ENCODE results near the gene CLDN8.

The CLDN8 gene

DNA sequence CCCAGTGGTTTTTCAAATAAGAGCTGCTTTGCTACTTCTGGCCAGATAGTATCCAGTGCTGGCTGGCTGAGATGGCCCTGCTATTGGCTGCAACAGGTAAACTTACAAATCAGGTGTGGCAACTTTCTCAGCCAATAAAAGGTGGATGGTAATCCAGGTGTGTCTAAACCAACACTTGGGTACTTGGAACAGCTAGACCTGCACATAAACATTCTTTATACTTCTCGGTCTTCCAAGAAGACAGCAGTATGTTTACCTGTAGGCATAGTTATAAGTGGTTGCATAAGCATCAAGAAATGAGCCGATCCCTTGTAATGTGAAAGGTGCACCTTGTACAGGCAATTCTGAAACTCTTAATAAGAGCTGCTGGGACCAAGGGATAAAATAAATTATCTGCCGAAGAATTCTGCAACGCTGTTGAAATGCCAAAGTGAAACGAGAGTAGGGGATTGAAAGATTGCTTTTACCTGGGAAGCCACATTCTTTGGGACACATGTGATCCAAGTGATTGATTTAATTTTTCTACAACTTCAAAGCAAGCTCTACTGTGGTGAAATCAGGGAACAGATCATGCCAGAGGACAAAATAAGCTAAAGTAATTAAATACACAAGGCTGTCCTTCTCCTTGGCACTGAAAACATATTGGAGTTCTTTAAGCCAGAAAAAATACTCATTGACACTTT is at the start of gene CLDN8:
Gene CLDN8, minus strand, starts transcription at position 57 of the 683 bp plus-strand sequence. CDS start 172 bp downstream, outside the sequence.
- DNase-seq = no peak

DNA sequence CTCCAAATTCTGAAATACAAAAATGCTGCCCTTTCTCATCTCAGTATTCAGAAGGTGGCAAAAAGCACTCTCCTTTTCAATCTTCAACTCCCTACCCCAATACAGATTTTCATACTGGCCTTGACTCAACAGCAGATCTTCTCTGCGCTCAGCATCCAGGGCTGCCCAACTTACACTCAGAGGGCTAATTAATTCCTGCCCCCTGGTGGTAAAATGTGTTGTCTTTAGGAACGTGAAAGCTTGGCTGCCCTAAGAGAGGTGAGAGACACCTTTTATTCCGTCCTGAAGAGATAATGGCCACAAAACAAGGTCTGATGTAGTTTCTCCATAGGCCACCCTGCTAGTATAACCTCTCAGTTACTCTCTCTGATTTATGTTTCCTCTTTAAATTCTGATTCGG is 41.9 kb upstream of the CLDN8 start:
- no peak for DNase-seq

DNA sequence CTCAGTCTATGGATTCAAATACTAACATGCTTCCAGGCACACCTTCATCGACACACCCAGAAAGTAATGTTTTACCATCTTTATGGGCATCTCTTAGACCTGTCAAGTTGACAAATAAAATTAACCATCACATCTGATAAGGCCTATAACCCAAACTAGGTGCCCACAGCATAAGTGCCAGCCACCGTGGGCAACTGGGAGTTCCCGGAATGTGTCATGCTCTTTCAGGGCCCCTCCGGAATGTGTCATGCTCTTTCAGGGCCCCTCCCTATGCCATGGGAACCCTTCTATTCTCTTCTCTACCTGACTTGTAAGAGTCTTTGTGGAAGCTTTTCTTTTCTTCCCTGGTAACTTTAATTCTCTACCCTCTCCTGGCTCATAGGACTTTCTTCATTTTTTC is 40.2 kb upstream of the CLDN8 start:
- no peak for DNase-seq

DNA sequence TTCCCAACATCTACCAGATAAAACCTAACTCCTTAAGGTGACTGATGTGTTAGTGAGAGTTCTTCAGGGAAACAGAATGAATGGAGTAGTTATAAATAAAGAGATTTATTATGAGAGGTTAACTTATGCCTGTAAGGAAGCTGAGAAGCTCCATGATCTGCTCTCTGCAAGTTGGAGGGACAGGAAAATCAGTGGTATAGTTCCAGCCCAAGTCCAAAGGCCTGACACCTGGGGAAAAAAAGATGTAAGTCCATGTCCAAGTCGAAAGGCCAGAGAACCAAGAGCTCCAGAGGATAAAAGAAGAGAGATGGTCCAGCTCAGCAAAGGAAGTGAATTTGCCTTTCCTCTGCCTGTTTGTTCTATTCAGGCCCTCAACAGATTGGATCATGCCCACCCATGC is 39.8 kb upstream of the CLDN8 start:
- no peak for DNase-seq

DNA sequence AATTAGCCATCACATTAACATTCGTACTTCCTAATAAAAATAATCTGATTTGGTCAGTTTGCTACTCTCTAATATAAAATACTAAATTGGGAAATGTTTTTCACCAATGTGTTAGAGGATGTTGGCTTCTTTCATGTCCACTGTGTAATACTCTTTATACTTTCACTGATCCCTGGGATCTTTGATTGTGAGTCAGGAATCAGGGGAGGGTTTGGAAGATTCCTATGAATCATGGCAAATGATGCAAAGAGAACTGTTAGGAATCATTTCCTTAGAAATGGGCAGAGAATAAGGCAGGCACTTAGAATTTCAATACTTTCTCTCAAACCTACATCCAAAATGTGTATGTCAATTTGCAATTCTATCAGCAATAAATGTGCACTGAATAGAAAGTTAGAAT is 35.9 kb upstream of the CLDN8 start:
- DNase-seq = no peak

DNA sequence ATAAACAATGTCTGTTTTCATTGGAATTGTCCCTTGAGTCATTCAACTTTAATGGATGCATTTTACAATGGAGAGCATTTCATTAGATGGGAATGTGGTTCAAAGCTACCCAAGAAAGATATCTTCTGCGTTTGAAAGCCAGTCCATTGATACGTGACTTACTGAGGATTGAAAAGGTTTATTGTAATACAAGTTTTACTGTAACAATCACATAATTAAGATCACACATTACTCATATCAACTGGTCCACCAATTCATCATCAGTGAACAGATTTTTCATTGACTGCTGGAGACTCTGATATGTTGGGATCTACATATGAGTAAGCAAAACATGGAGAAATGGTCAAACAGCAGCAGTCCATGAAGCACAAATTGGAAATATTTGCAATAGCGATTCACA is 34.0 kb upstream of the CLDN8 start:
- DNase-seq = no peak

DNA sequence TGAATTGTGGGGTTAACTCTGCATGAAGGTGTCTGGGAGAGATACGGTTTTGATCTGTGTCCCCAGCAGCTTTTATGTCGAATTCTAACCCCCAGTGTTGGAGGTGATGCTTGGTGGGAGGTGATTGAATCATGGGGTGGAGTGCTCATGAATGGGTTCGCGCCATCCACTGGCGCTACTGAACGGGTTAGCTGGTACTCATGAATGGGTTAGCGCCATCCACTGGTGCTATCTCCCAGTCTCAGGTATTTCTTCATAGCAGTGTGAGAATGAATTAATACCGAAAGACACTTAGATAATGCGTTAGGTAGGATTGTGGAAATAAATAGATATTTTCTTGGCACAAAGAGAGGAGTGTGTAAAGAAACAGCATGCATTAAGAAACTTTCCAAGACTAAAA is 32.9 kb upstream of the CLDN8 start:
- DNase-seq = no peak

DNA sequence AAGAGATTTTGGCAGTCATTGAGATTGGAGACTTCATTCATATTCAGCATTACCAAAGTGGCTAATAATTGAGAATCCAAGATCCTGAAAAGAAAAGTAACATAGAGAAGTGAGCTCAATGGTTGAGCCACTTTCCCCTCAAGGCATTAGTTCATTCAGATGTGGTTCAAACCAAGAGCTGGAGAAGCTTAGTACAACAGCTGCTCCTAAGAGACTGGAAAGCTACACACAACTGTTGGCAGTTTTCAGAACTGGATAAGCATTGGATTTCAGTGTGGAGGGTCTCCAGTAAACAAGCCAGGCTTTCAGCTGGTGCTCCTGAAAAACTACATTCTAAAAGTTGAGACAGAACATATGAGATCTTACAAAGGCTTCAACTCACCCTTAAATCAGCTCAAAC is 29.2 kb upstream of the CLDN8 start:
- DNase-seq = no peak

DNA sequence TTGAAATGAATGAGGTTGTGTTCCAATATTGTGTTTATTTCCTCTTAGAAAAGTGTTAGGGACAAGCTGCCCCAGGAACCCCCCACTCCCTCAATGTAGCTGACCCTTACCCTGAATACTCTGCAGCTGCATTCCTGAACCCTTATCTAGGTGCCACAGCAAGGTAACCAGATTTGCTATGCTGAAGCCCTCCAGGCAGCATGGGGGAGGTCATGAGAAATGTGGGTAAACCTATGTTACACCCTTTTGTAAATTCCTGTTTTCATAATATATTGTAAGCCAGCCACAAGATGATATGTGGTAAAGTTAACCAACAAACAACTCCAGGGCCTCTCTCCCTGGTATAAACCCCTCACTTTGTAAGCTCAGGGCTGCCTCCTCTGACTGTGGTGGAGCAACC is 27.8 kb upstream of the CLDN8 start:
- no peak for DNase-seq

DNA sequence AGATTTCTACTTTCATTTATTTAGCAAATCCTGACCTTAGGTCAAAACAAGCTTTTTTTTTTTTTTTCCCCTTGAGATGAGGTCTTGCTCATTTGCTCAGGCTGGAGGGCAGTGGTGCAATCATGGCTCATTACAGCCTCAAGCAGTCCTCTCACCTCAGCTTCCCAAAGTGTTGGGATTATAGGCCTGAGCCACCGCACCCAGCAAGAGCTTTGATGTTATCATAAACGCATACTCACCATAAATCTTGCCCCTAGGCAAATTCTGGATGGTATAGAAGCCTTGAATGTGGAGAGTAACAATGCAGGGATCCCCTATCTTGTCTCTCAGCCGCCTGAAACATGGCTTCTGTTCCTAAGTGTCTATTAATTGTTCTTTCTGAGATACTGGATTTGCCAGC is 24.8 kb upstream of the CLDN8 start:
- no peak for DNase-seq

DNA sequence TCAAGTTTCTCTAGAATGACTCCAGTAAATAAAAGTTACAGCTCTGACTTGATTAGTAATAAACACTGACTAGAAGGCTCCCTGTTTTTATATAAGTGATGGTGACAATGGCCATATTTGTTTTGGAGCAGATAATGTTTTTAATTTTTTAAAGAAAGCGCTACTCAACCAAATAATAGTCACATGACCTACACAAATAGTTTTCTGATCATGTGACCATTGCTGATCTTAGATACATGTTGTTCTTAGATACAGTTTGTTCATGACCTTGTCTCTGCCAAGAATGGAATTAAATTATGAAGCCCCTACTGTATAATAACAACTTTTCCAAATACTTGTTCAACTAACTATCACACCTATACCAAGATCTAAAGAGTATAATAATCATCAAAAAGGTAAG is 22.3 kb upstream of the CLDN8 start:
- DNase-seq = no peak

DNA sequence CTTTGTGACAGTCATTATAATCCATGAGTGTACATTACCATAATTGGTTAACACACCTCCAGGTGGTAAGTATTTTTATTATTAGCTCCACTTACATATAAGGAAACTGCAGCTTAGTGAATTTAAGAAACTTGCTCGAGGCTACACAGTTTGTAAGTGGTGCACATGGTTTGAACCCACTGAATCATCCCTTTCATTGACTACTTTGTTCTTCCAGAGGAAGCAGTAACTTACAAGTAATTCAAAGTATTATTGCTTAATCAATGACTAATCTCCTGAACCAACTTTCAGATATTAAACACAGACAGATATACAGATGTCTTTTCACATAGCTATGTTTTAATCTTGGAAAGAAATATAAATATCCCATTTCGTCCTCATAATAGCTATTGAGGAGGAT is 18.7 kb upstream of the CLDN8 start:
- DNase-seq = no peak

DNA sequence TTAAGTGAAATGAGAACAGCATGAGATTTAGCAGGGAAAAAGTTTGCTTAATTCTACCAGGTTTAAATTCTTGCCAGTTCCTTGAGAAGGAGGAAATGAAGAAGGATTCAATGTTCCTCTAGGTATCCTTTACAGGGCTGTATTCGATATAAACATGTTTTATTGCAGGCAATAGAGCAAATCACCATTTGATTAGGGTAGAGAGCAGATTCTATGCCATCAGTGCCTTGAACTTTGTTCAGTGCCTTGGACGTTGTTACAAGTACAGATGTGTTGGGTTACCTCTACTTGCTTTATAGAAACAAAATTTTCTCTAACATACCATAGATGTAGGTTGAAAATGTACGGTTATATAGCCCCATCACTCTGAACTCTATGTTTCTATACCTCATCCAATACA is 18.2 kb upstream of the CLDN8 start:
- DNase-seq = no peak

DNA sequence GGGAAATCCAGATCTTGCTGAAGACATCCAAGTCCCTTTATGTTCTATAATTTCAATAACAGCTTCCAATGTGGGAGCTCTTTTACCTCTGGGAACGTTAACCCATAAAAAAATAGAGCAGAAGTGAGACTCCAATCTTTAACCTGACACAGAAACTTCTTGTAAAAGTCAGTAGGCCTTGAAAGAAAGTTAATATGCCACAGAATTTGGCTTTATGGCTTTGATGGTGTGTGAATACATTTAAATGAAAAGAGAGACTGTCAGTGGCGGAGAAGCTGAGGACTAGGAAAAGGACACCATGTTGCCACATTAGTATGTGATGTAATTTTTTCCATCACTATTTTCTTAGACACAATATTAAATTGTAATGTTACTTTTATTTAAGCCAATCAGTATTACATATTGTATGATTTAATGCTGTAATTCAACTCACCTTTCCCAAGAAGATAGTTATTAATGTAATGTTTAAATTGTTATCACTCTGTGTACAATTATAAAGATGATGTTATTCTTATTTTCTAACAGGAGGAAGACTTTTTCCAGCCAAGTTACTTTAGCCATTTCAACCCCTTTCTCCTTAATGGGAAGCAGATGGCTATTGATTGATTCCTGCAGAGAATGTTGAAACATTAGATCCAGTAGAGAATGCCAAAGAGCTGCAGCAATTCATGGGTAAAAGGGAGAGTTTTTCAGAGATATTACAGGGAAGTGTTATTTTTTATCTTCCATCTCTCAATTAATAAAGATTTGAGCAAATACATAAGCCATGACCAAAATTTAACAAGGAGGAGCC is 17.5 kb upstream of the CLDN8 start:
- no peak for DNase-seq

DNA sequence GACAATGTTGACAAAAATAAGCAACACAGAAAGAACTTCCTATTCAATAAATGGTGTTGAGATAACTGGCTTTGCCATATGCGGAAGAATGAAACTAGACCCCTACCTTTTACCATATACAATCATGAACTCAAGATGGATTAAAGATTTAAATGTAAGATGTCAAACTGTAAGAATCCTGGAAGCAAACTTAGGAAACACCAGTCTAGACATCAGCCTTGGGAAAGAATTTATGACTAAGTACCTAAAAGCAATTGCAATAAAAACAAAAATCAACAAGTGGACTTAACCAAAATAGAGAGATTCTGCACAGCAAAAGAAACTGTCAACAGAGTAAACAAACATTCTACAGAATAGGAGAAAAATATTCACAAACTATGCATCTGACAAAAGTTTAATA is 16.1 kb upstream of the CLDN8 start:
- no peak for DNase-seq

DNA sequence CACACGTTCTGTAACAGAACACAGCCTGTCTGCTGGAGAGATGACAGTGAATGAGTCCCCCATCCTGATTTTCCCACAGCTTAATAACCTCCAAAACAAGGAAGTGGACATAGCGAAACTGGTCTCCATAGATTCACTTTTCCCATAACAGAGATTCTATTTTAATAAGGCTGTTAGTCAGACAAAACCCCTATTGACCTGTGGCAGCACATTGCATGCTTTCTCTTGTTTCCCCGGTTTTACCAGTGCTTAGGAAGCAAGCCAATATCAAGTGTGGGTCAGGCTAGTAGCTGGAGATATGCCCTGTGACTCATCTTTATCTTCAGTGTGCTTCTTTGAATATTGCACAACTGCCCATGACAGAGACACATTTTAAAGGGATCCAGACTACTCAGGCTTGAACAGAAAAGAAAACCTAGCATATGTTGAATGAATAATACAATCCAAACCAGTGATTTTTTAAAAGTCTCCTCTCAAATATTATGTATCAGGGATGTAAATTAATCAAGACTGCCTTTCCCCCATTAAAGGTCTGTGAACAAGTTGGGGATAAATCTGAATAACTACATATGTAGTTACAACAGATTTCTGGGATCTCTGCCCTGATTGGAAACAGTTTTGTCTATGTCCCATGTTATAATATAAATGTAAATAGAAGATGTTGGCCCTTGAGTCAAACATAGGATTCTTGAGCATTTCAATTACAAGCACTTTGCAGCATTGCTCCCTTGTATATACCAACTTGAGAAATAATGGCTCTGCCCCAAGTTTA is 11.9 kb upstream of the CLDN8 start:
- no peak for DNase-seq

DNA sequence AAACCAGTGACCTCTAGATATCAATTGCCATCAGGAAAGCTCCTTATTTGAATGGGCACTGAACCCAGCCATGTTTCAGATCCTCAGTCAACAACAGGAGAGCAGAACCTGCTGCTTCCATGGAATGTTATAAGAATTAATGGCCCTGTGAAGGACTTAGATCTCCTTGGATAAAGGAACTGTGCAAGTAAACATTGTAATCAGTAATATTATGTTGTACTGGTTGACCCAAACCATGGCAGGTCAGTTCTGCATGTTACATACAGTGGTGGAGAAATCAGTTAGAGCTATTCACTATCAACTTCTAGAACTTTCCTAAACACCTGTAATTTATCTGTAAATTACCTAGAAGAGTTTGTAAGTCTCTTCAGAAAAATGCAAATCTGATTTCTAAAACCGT is 11.2 kb upstream of the CLDN8 start:
- no peak for DNase-seq

DNA sequence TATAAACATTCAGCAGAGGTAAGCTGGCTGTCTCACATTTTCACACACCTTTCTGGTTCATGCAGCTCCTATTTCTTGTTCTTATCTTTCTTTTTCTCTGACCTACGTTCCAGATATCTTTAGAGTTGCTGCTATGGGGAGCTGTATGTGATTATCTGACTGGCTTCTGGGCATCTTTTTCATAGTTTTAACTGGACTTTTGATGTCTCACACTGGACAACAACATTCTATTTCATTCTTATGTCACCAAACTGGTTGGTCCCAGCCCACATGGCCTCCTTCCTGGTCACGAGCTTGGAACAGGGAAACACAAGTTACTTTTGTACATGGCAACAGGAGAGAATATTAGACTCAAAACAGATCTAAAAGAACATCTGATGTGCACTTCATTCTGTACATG is 7.7 kb upstream of the CLDN8 start:
- no peak for DNase-seq

DNA sequence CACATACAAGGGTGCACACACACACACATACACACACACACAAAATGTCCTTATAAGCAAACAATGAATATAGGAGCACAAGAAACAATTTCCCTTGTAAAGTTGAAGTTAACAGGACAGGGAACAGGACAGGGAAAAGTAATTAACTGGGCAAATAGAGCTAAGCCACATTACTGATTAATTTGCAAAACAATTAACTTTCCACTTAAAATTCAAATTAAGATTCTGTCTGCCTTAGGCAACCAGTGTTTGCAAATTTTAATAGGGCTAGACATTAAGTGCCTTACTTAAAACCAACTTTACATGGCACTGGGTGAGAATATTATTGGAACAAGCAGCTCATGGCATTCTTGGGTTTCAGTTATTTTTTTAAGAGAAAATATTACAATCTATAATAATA is 6.8 kb upstream of the CLDN8 start:
- DNase-seq = no peak

DNA sequence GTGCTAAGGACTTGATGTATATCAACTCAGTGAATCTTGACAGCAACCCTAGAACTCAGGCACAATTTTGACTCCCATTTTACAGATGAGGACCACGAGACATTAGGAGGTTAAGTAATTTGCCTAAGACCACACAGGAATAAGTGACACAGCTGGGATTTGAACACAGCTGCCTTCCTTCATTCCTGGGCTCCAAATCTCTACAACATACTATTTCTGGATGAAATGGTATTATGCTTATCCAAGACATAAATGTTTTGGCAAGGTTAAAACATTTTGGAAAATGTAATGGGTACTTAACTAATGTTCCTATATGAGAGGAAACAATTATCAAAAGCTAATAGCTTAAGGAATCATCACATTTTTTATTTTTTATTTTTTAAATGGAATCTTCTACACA is 4.8 kb downstream of the CLDN8 start:
- DNase-seq = no peak

DNA sequence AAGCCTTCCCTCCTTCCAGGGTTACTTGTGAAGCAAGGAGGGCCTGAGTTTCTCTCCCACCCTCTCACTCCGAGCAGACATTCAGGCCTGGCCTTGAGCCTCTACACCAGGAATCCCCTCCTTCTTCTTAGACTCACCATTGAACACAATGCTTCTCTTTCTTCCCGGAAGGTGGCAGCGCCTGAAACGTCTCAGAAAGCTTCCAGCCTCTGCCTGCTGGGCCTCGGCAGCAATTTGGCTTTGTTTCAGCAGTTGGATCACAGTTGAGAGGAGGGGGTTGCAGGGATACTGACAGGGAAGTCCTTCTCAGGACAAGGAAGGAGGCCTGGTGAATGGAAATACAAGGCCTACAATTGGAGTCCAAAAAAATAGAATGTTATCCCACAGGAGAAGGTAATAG is 6.3 kb downstream of the CLDN8 start:
- DNase-seq = no peak

DNA sequence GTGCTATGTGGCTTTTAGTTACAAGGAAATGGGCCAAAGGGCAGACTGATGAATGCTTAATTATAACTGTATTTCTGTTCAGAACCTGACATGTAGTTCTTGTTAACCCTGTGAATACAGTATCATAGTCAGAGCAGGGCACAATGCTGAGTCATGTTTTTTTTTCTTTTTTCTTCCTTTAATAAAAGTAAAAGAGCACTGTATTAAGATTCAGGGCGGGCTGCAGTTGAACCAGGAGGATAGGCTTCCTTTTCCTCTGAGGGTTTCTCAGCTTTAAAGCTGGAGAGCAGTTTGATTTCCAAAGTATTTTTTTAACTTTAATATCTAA is 8.7 kb downstream of the CLDN8 start:
- DNase-seq = no peak

DNA sequence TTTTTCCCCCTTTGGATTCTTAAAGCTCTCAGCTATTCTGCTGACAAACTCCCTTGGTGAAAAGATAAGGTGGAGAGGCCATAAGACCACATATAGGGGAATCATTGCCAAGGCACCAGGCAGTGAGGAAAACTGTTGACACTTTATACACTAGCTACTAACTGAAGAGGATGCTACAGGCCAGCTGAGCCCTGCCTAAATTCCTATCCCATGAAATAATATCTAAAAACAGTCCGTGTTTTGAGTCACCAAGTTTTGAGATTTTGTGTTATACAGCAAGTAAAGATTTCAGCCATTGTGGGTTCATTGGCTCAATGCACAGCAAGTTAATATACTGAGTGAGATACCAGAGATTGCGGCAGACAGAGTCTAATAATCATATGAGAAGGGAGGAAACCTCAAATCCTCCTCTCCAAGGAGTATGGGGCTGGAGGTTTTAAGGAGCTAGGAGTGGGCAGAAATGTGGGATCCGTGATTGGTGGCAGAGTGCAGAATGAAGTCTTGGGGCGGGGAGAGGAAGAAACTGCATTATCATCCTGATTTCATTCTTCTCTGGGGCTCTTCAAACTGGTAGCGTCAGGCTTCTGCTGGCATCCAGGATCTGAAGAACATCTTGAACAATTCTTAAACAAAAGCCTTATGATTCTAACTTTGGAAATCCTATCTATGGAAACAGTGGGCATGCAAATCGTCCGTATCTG is 9.2 kb downstream of the CLDN8 start:
- DNase-seq = no peak

DNA sequence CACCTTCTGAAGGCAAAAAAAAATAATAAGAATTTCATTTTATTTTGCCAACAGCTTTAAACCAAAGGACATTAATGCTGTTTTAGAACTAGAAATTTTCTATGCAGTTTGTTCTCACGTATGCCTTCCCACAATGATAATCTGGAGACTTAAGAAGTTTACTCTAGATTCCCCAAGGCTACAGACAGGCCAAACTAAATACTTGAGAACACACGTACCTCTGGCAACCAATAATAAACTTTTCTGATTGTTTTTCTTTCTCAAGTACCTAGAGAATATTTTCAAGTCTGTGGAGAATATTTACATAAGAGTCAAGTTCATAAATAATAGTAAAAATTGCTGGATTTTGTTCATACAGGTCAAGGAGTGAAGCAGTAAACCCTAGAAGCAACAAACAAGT is 15.9 kb downstream of the CLDN8 start:
- DNase-seq = no peak

Measured in NCI-H1092 treated with DMSO at 0.1 percent for 48 hours (cell line).